GM23248 (cell line): ENCODE measurements around the gene ATG5. TPM values are rescaled to one million over a fixed set of nuclear protein-coding genes. Genes with fewer than 3 reads are reported as not detected.
A peak's percentile ranks its signal among the peaks of the same experiment; 100 is the strongest.
"Not testable (repeated sequence)": the region's sequence is repeated elsewhere in the genome, so short reads cannot be mapped to it uniquely, and the experiment has no call there.

Experiments
- DNase-seq: peaks from one replicate; pipeline ENCODE4 v3.0.0-alpha.2; 2015
- H2AFZ ChIP-seq: fragments of 200-600 bp; sonication (generic); 2 replicates; pipeline ENCODE4 v1.6.1; 2016; ENCODE audit warnings: antibody characterized with exemption
- H3F3A ChIP-seq: fragments of 200-600 bp; sonication (generic); 2 replicates; pipeline ENCODE4 v1.6.1; 2016; ENCODE audit warnings: mild to moderate bottlenecking, antibody characterized with exemption, mixed run types; ENCODE audit not compliant: insufficient read depth
- H3K27ac ChIP-seq: fragments of 200-600 bp; sonication (generic); 2 replicates; pipeline ENCODE4 v1.5.1; 2016; ENCODE audit warnings: mild to moderate bottlenecking
- H3K27me3 ChIP-seq: fragments of 200-600 bp; sonication (generic); replicated peaks from 2 replicates; pipeline ENCODE4 v1.6.1; 2016; ENCODE audit warnings: mild to moderate bottlenecking; ENCODE audit not compliant: insufficient read depth
- H3K36me3 ChIP-seq: fragments of 200-600 bp; sonication (generic); 2 replicates; pipeline ENCODE4 v1.6.1; 2016; ENCODE audit warnings: low read depth, mild to moderate bottlenecking
- H3K4me1 ChIP-seq: fragments of 200-600 bp; sonication (generic); 2 replicates; pipeline ENCODE4 v1.6.1; 2016; ENCODE audit warnings: mild to moderate bottlenecking; ENCODE audit not compliant: insufficient read depth
- H3K4me2 ChIP-seq: fragments of 200-600 bp; sonication (generic); one replicate; pipeline ENCODE4 v1.6.1; 2016; ENCODE audit warnings: mild to moderate bottlenecking; ENCODE audit not compliant: unreplicated experiment
- H3K4me3 ChIP-seq: fragments of 200-600 bp; sonication (generic); 2 replicates; pipeline ENCODE4 v1.5.1; 2016; ENCODE audit warnings: mild to moderate bottlenecking
- H3K79me2 ChIP-seq: fragments of 200-600 bp; sonication (generic); 2 replicates; pipeline ENCODE4 v1.6.1; 2016; ENCODE audit warnings: mild to moderate bottlenecking; ENCODE audit not compliant: insufficient read depth
- H3K9ac ChIP-seq: fragments of 200-600 bp; sonication (generic); 2 replicates; pipeline ENCODE4 v1.6.1; 2016; ENCODE audit warnings: mild to moderate bottlenecking
- H3K9me2 ChIP-seq: fragments of 200-600 bp; sonication (generic); 2 replicates; pipeline ENCODE4 v1.6.1; 2016; ENCODE audit warnings: mixed run types, mild to moderate bottlenecking, moderate library complexity; ENCODE audit not compliant: insufficient read depth
- H3K9me3 ChIP-seq: fragments of 200-600 bp; sonication (generic); one replicate; pipeline ENCODE4 v1.6.1; 2017; ENCODE audit warnings: low read depth
- H4K20me1 ChIP-seq: fragments of 200-600 bp; sonication (generic); 2 replicates; pipeline ENCODE4 v1.6.0; 2016; ENCODE audit not compliant: insufficient read depth
- EZH2 ChIP-seq: fragments of 200-600 bp; sonication (generic); IDR thresholded peaks from 2 replicates; pipeline ENCODE4 v1.6.1; 2018; ENCODE audit warnings: antibody characterized with exemption, mild to moderate bottlenecking; ENCODE audit not compliant: insufficient read depth, poor library complexity, severe bottlenecking
- EZH2phosphoT487 ChIP-seq: fragments of 200-600 bp; sonication (generic); IDR thresholded peaks from 2 replicates; pipeline ENCODE4 v1.6.1; 2018; ENCODE audit warnings: antibody characterized with exemption, moderate library complexity, mild to moderate bottlenecking, low read depth; ENCODE audit not compliant: insufficient read depth
- WGBS, 2 experiments: methylation state at CpG; one replicate each; pipeline ENCODE4 v1.1.6; 2015 to 2017; ENCODE audit warnings: low lambda C conversion rate in 2 of 2, low coverage in 1 of 2; ENCODE audit errors: missing lambda C conversion rate in 2 of 2; 5-methylcytosine and 5-hydroxymethylcytosine counted together
- in situ Hi-C: fragments of 300-500 bp; cut with MboI; formaldehyde crosslinking; loops from 2 replicates; pipeline ENCODE4 v1.15.0; 2020
- polyA plus RNA-seq: library from polyadenylated mRNA; unstranded; fragments of >200 nt; fragmentation: Nextera tagmentation; extraction: Ambion mirVana; gene quantifications from 2 replicates; pipeline ENCODE4 v1.2.1, GENCODE V29; 2016
- total RNA-seq: library from RNA; depleted of rRNA; stranded (reverse); fragments of >200 nt; shearing (Covaris generic); gene quantifications from 2 replicates; pipeline ENCODE4 v1.2.3, GENCODE V29; 2014

ATG5 gene
- total and polyA plus RNA-seq, 2 experiments from 2014 or later = 39.4 to 44.2 TPM

DNA sequence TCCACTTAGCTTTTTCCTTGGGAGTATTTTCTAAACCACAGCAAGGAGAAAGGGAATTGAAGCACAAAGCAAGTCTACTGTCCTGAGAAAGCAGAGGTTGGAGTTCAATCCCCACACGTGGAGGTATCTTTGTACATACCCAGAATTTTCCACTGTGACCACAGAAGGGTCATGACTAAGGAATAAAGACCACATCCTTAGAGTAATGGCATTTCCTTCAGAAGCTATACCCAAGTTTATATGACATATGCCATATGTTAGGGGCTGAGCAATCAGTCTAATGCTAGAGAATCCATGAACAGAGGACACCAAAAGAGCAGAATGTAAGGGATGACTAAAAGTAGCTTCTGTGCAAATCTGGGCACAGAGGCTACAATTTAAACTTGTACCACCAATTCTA lies 46.4 kb downstream of the ATG5 start:
- H3K4me2 ChIP-seq = no peak overlapping the region
- no peak overlapping the region for H3K27ac ChIP-seq
- peaks cover 37% of the 10 kb centered on the region for H3K4me1 ChIP-seq
- no peaks in the 10 kb centered on the region for H4K20me1 ChIP-seq
- no peaks in the 10 kb centered on the region for H3K27me3 ChIP-seq
- H3K79me2 ChIP-seq = peaks cover 48% of the 10 kb centered on the region
- TF ChIP-seq EZH2 (no peak), EZH2phosphoT487 (no peak)
- H3K4me3 ChIP-seq = no peak overlapping the region
- no peak overlapping the region for H2AFZ ChIP-seq
- no peaks in the 10 kb centered on the region for H3K9me2 ChIP-seq
- H3F3A ChIP-seq = peaks cover 17% of the 10 kb centered on the region
- no peaks in the 10 kb centered on the region for H3K9me3 ChIP-seq
- WGBS, 2 experiments = 46 to 53% methylated on average over 1 of the region's 1 CpG
- in situ Hi-C loops = loop anchor here (25.0 kb wide), 1 partner anchor 792 kb away; no protein-coding TSS in a partner anchor
- peak; percentile 25 for DNase-seq
- H3K36me3 ChIP-seq = peaks cover 10% of the 10 kb centered on the region; the same call in 1 of the 2 replicates
- no peak overlapping the region for H3K9ac ChIP-seq

GRCh38 chr6:106275692-106276091 lies 49.9 kb downstream of the ATG5 start:
- H3F3A ChIP-seq = peaks cover 6% of the 10 kb centered on the region; the same call in 1 of the 2 replicates
- H4K20me1 ChIP-seq = no peaks in the 10 kb centered on the region; the same call in 1 of the 2 replicates
- H3K9ac ChIP-seq = no peak overlapping the region
- no peaks in the 10 kb centered on the region for H3K9me2 ChIP-seq
- no peak overlapping the region; the same call in 1 of the 2 replicates for H3K27ac ChIP-seq
- H3K79me2 ChIP-seq = peaks cover 59% of the 10 kb centered on the region
- no peaks in the 10 kb centered on the region for H3K27me3 ChIP-seq
- H3K36me3 ChIP-seq = peaks cover 10% of the 10 kb centered on the region; the same call in 1 of the 2 replicates
- peaks cover 21% of the 10 kb centered on the region for H3K4me1 ChIP-seq
- H3K4me2 ChIP-seq = no peak overlapping the region
- in situ Hi-C loops = loop anchor here (25.0 kb wide), 1 partner anchor 788 kb away; no protein-coding TSS in a partner anchor
- H2AFZ ChIP-seq = no peak overlapping the region
- 77 to 78% methylated on average over 5 of the region's 5 CpGs for WGBS, 2 experiments
- no peak overlapping the region for H3K4me3 ChIP-seq
- TF ChIP-seq EZH2 (no peak), EZH2phosphoT487 (no peak)
- no peaks in the 10 kb centered on the region for H3K9me3 ChIP-seq
- peak; percentile 47 for DNase-seq

GRCh38 chr6:106273087-106273486 lies 52.5 kb downstream of the ATG5 start:
- H3K9me3 ChIP-seq = no peaks in the 10 kb centered on the region
- no peak overlapping the region for H3K4me2 ChIP-seq
- H4K20me1 ChIP-seq = no peaks in the 10 kb centered on the region; the same call in 1 of the 2 replicates
- H3K9me2 ChIP-seq = no peaks in the 10 kb centered on the region
- 97 to 100% methylated on average over 1 of the region's 1 CpG for WGBS, 2 experiments
- TF ChIP-seq EZH2 (no peak), EZH2phosphoT487 (no peak)
- H3K9ac ChIP-seq = no peak overlapping the region
- no peak overlapping the region for H2AFZ ChIP-seq
- DNase-seq = no peak
- H3K36me3 ChIP-seq = 0 out of 2 replicates have a peak, but pooled peaks cover 2% of the 10 kb centered on the region
- in situ Hi-C loops = no loop called here
- H3K27ac ChIP-seq = no peak overlapping the region
- H3K4me1 ChIP-seq = peaks cover 10% of the 10 kb centered on the region
- peaks cover 69% of the 10 kb centered on the region for H3K79me2 ChIP-seq
- H3K27me3 ChIP-seq = no peaks in the 10 kb centered on the region
- no peak overlapping the region for H3K4me3 ChIP-seq
- H3F3A ChIP-seq = no peaks in the 10 kb centered on the region

GRCh38 chr6:106272287-106272686 lies 53.3 kb downstream of the ATG5 start:
- Histone ChIP-seq H2AFZ (no peak overlapping the region), H3K36me3 (no peaks in the 10 kb centered on the region), H3F3A (no peaks in the 10 kb centered on the region), H3K9ac (no peak overlapping the region), H3K4me3 (no peak overlapping the region), H4K20me1 (no peaks in the 10 kb centered on the region; the same call in 1 of the 2 replicates), H3K9me3 (no peaks in the 10 kb centered on the region), H3K27ac (no peak overlapping the region), H3K4me1 (peaks cover 10% of the 10 kb centered on the region), H3K4me2 (no peak overlapping the region), H3K79me2 (peaks cover 77% of the 10 kb centered on the region), H3K9me2 (no peaks in the 10 kb centered on the region), H3K27me3 (no peaks in the 10 kb centered on the region)
- WGBS, 2 experiments = 98 to 99% methylated on average over 4 of the region's 4 CpGs
- DNase-seq = no peak
- no peak for TF ChIP-seq EZH2
- no peak for TF ChIP-seq EZH2phosphoT487
- in situ Hi-C loops = no loop called here

DNA sequence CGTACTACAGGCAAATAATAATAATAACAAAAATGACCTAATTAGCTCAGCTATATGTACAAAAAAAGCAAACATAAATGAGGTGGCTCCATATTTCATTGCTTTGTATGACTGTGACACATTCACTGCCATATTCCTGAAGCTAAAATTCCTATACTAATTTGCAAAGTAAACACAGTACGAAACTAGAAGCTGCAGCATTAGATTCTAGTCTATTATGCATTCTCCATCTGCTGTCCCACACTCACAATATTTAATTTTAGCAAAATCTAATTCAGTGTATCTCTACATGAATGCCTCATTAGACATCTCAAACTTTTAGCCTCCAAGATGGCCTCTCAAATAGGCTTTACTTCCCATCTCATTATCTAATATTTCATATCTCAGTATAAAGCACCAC lies 55.1 kb downstream of the ATG5 start:
- 0 out of 2 replicates have a peak, but pooled peaks cover 5% of the 10 kb centered on the region for H3K36me3 ChIP-seq
- in situ Hi-C loops = no loop called here
- peaks cover 96% of the 10 kb centered on the region for H3K79me2 ChIP-seq
- H3K27ac ChIP-seq = no peak overlapping the region
- no peaks in the 10 kb centered on the region for H3F3A ChIP-seq
- peaks cover 4% of the 10 kb centered on the region for H3K4me1 ChIP-seq
- H3K9me2 ChIP-seq = no peaks in the 10 kb centered on the region
- H2AFZ ChIP-seq = no peak overlapping the region
- H4K20me1 ChIP-seq = no peaks in the 10 kb centered on the region; the same call in 1 of the 2 replicates
- H3K4me3 ChIP-seq = no peak overlapping the region
- H3K4me2 ChIP-seq = no peak overlapping the region
- TF ChIP-seq EZH2 = no peak
- TF ChIP-seq EZH2phosphoT487 = no peak
- WGBS, 2 experiments = 98% methylated on average over 2 of the region's 2 CpGs
- DNase-seq = no peak
- no peaks in the 10 kb centered on the region for H3K9me3 ChIP-seq
- no peaks in the 10 kb centered on the region for H3K27me3 ChIP-seq
- H3K9ac ChIP-seq = no peak overlapping the region

GRCh38 chr6:106269268-106269919 lies 56.2 kb downstream of the ATG5 start:
- H3K9ac ChIP-seq, H3K9me3 ChIP-seq, H3K27me3 ChIP-seq, in situ Hi-C loops, H3K4me2 ChIP-seq, H3K27ac ChIP-seq, H3K4me1 ChIP-seq, H3F3A ChIP-seq, DNase-seq, H2AFZ ChIP-seq, H4K20me1 ChIP-seq, H3K36me3 ChIP-seq, H3K9me2 ChIP-seq, H3K4me3 ChIP-seq: not testable (repeated sequence)
- H3K79me2 ChIP-seq = peaks cover 98% of the 10 kb centered on the region
- WGBS, 2 experiments = 95 to 97% methylated on average over 29 to 38 of the region's 43 CpGs

DNA sequence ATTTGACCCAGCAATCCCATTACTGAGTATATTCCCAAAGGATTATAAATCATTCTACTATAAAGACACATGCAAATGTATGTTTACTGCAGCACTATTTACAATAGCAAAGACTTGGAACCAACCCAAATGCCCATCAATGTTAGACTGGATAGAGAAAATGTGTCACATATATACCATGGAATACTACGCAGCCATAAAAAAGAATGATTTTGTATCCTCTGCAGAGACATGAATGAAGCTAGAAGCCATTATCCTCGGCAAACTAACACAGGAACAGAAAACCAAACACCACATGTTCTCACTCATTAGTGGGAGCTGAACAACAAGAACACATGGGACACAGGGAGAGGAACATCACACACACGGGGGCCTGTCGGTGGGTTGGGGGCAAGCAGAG lies 57.1 kb downstream of the ATG5 start:
- H2AFZ ChIP-seq, in situ Hi-C loops, H3K4me3 ChIP-seq, H3K27ac ChIP-seq, H3K36me3 ChIP-seq, H3K4me1 ChIP-seq, DNase-seq, H3K27me3 ChIP-seq, H3K4me2 ChIP-seq, H3K9ac ChIP-seq, H4K20me1 ChIP-seq, H3K9me2 ChIP-seq, H3F3A ChIP-seq, H3K9me3 ChIP-seq: not testable (repeated sequence)
- WGBS, 2 experiments = 87 to 90% methylated on average over 4 of the region's 4 CpGs
- H3K79me2 ChIP-seq = peaks cover 98% of the 10 kb centered on the region
